ENCODE results near the gene BCL11A.
A peak's percentile ranks its signal among the peaks of the same experiment; 100 is the strongest.

- peak; percentile 96 to 98 (median 97) for TF ChIP-seq EP300 (IDR thresholded peaks at IDR 0.05)
- no peak for TF ChIP-seq CTCF (IDR thresholded peaks at IDR 0.05)
- no peak for TF ChIP-seq POLR2A (IDR thresholded peaks at IDR 0.05)
These were observed 9.4 kb downstream of the BCL11A start for GRCh38 chr2:60544062-60544461.
